Breast epithelium (tissue), 3 donors: ENCODE data around the gene HRC.

Source experiments
- POLR2AphosphoS5 ChIP-seq, 3 donors: sonication (generic); formaldehyde crosslinking; IDR thresholded peaks; one replicate each; pipeline ENCODE4 v1.6.1; 2017; ENCODE audit warnings: antibody characterized with exemption in 3 of 3
- TF ChIP-seq, protein P1 (sequence below), 3 donors: fragments of 450-650 bp; IDR thresholded peaks; one replicate each; pipeline ENCODE4 v1.5.1; 2016 to 2017; ENCODE audit warnings: antibody characterized with exemption in 3 of 3, mild to moderate bottlenecking in 3 of 3, moderate library complexity in 3 of 3

DNA sequence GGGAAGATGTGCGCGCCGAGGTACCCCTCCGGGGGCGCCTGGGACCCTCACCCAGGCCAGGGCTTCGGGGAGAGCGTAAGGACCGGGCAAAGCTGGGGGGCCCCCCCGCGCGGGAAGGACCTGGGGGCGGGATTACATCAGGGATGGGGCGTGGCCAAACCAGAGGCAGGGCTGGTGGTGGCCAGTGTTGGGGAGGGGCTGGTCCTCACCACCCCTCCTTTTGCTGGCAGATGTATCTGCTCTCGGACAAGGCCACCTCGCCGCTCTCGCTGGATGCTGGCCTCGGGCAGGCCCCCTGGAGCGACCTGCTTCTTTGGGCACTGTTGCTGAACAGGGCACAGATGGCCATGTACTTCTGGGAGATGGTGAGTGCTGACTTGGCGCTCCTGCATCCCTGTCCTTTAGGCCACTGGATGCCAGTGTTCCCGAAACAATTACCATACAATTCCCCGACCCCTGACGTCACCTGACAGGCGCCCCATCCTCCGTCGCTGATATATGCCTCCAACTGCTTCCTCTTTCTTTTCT lies 27.7 kb upstream of the HRC start:
- no peak for TF ChIP-seq POLR2AphosphoS5 (IDR thresholded peaks at IDR 0.05)
- TF ChIP-seq, protein P1, sequence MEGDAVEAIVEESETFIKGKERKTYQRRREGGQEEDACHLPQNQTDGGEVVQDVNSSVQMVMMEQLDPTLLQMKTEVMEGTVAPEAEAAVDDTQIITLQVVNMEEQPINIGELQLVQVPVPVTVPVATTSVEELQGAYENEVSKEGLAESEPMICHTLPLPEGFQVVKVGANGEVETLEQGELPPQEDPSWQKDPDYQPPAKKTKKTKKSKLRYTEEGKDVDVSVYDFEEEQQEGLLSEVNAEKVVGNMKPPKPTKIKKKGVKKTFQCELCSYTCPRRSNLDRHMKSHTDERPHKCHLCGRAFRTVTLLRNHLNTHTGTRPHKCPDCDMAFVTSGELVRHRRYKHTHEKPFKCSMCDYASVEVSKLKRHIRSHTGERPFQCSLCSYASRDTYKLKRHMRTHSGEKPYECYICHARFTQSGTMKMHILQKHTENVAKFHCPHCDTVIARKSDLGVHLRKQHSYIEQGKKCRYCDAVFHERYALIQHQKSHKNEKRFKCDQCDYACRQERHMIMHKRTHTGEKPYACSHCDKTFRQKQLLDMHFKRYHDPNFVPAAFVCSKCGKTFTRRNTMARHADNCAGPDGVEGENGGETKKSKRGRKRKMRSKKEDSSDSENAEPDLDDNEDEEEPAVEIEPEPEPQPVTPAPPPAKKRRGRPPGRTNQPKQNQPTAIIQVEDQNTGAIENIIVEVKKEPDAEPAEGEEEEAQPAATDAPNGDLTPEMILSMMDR (IDR thresholded peaks at IDR 0.05) = no peak
